ENCODE measurements around the gene HOXC10. TPM values are rescaled to one million over a fixed set of nuclear protein-coding genes. Genes with fewer than 3 reads are reported as not detected.

Gene HOXC10
- total and polyA plus RNA-seq, 2 donors (not counting 3 experiments of a cell fraction or from before 2014, with no cell fraction given): 0.18 TPM; not detected in 1

- TF ChIP-seq FOS (IDR thresholded peaks at IDR 0.05; ENCODE audit: borderline replicate concordance, insufficient read depth, low read length) (no peak), EZH2 (IDR thresholded peaks at IDR 0.05; ENCODE audit: borderline replicate concordance, low read depth, low read length, severe bottlenecking) (peak; percentile 93), POLR2AphosphoS5 (IDR thresholded peaks at IDR 0.05; ENCODE audit: insufficient read depth, low read depth, low read length) (no peak)
- dilution Hi-C loops (cut with MboI; ENCODE audit: extremely low pct_ligation_motif_present, low sequenced_read_pairs) (no loop called here), intact Hi-C loops (cut with micrococcal nuclease) (no loop called here)
- Histone ChIP-seq H3K27ac (ENCODE audit: insufficient read depth, low read depth, low read length) (no peak overlapping the region), H3K4me2 (ENCODE audit: insufficient read depth, low read length) (no peak overlapping the region), H3K9me1 (replicated peaks; ENCODE audit: control insufficient read depth, extremely low read depth, insufficient read depth, low read length) (no peaks in the 10 kb centered on the region), H3K9me3 (replicated peaks; ENCODE audit: control insufficient read depth, insufficient read depth, low read length) (no peaks in the 10 kb centered on the region), H3K9ac (replicated peaks; ENCODE audit: extremely low read depth, insufficient read depth, low read length) (no peak overlapping the region), H2AFZ (ENCODE audit: low read depth, low read length) (no peak overlapping the region), H3K27me3 (ENCODE audit: control insufficient read depth in 2 of 2, insufficient read depth in 2 of 2, low read length in 2 of 2) (peaks cover 90 to 98% of the 10 kb centered on the region in 2 experiments), H4K20me1 (replicated peaks; ENCODE audit: control insufficient read depth, extremely low read depth, insufficient read depth, low read length) (no peaks in the 10 kb centered on the region), H3K4me1 (ENCODE audit: control insufficient read depth, extremely low read depth, insufficient read depth, low read length) (no peaks in the 10 kb centered on the region), H3K4me3 (replicated peaks in 1 of 3; ENCODE audit: insufficient read depth in 1 of 3, low read depth in 1 of 3, low read length in 3 of 3) (no peak overlapping the region), H3K36me3 (ENCODE audit: control insufficient read depth in 2 of 2, extremely low read depth in 1 of 2, insufficient read depth in 2 of 2, low read length in 2 of 2) (no peaks in the 10 kb centered on the region), H3K79me2 (ENCODE audit: control insufficient read depth, insufficient read depth, low read length) (no peaks in the 10 kb centered on the region)
- POLR2A ChIA-PET: no interaction called here
- BruUV-seq (replicated peaks): no TSS peak
- no peak for FAIRE-seq
- no peak for DNase-seq (ENCODE audit: low read depth, low spot score)
- CTCF ChIA-PET: interaction anchor here (1.5 to 3.7 kb wide), 2 partner anchors 10 to 11 kb away, joined by 9 to 17 read pairs; partner anchors contain the start of gene HOXC10
Observed at GRCh38 chr12:53994264-53995001, 9.5 kb downstream of the HOXC10 start.

DNA sequence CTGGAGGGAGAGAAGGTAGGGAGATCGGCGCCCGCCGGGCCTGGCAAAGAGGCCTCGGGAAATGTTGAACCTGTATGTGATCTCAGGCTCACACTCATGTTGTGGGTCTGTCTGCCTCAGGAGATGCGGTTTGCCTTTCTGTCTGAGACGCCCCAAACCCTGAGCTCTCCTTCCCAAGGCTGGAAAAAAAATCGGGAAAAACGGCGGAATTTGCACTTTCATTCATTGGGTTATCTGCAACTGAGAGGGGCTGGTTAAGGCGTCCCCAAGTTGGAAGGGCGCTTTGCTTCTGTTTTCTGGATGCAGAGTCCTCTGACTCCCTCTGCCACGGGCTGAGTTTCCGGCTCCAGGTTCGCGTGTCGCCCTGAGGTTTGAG is 10.0 kb downstream of the HOXC10 start:
- dilution Hi-C loops (cut with MboI; ENCODE audit: extremely low pct_ligation_motif_present, low sequenced_read_pairs): no loop called here
- Histone ChIP-seq H4K20me1 (replicated peaks; ENCODE audit: control insufficient read depth, extremely low read depth, insufficient read depth, low read length) (no peaks in the 10 kb centered on the region), H3K36me3 (ENCODE audit: control insufficient read depth in 2 of 2, extremely low read depth in 1 of 2, insufficient read depth in 2 of 2, low read length in 2 of 2) (no peaks in the 10 kb centered on the region), H3K9ac (replicated peaks; ENCODE audit: extremely low read depth, insufficient read depth, low read length) (no peak overlapping the region), H3K9me1 (replicated peaks; ENCODE audit: control insufficient read depth, extremely low read depth, insufficient read depth, low read length) (no peaks in the 10 kb centered on the region), H2AFZ (ENCODE audit: low read depth, low read length) (no peak overlapping the region), H3K9me3 (replicated peaks; ENCODE audit: control insufficient read depth, insufficient read depth, low read length) (no peaks in the 10 kb centered on the region), H3K4me1 (ENCODE audit: control insufficient read depth, extremely low read depth, insufficient read depth, low read length) (no peaks in the 10 kb centered on the region), H3K27ac (ENCODE audit: insufficient read depth, low read depth, low read length) (no peak overlapping the region), H3K79me2 (ENCODE audit: control insufficient read depth, insufficient read depth, low read length) (no peaks in the 10 kb centered on the region), H3K27me3 (ENCODE audit: control insufficient read depth in 2 of 2, insufficient read depth in 2 of 2, low read length in 2 of 2) (peaks cover 85 to 99% of the 10 kb centered on the region in 2 experiments), H3K4me3 (replicated peaks in 1 of 3; ENCODE audit: insufficient read depth in 1 of 3, low read depth in 1 of 3, low read length in 3 of 3) (no peak overlapping the region), H3K4me2 (ENCODE audit: insufficient read depth, low read length) (no peak overlapping the region)
- BruUV-seq (replicated peaks): no TSS peak
- ChIA-PET CTCF (interaction anchor here (1.4 to 3.7 kb wide), 2 partner anchors 11 to 206 kb away, joined by 5 to 17 read pairs; no protein-coding TSS in a partner anchor), POLR2A (no interaction called here)
- DNase-seq (ENCODE audit: low read depth, low spot score) (no peak), FAIRE-seq (no peak)
- TF ChIP-seq EZH2 (IDR thresholded peaks at IDR 0.05; ENCODE audit: borderline replicate concordance, low read depth, low read length, severe bottlenecking) (peak; percentile 97), POLR2AphosphoS5 (IDR thresholded peaks at IDR 0.05; ENCODE audit: insufficient read depth, low read depth, low read length) (no peak), JUN (IDR thresholded peaks at IDR 0.05; ENCODE audit: borderline replicate concordance, insufficient read depth, insufficient read length, low read depth) (no peak)
- TF ChIP-seq, protein P1, sequence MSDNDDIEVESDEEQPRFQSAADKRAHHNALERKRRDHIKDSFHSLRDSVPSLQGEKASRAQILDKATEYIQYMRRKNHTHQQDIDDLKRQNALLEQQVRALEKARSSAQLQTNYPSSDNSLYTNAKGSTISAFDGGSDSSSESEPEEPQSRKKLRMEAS (IDR thresholded peaks at IDR 0.05; ENCODE audit: insufficient read depth, insufficient read length): no peak
- intact Hi-C loops (cut with micrococcal nuclease): no loop called here

Data from endothelial cell of umbilical vein (primary cell).